Vagina (tissue), 2 donors: ENCODE results near the gene HTD2. TPM values are rescaled to one million over a fixed set of nuclear protein-coding genes. Genes with fewer than 3 reads are reported as not detected.

Experiments used
- DNase-seq, 2 donors: peaks; one replicate each; pipeline ENCODE4 v3.0.0-alpha.2; 2017; ENCODE audit errors: extremely low spot score in 2 of 2
- H3K27ac ChIP-seq: fragments of 200-600 bp; sonication (generic); one replicate; pipeline ENCODE4 v1.5.1; 2019
- H3K27me3 ChIP-seq: fragments of 200-600 bp; sonication (generic); one replicate; pipeline ENCODE4 v1.5.1; 2019
- H3K36me3 ChIP-seq, 2 donors: fragments of 200-600 bp; sonication (generic); one replicate each; pipeline ENCODE4 v1.5.1; 2017 to 2019
- H3K4me1 ChIP-seq: fragments of 200-600 bp; sonication (generic); one replicate; pipeline ENCODE4 v1.5.1; 2019
- H3K4me3 ChIP-seq, 2 donors: fragments of 200-600 bp; sonication (generic); 1 replicate in 1 of 2; 2 replicates in 1 of 2; pipeline ENCODE4 v1.5.1; 2016 to 2019
- H3K9me3 ChIP-seq: fragments of 200-600 bp; sonication (generic); one replicate; pipeline ENCODE4 v1.5.1; 2019
- CTCF ChIP-seq, 3 experiments: fragments of 450-650 bp in 2 of 3; fragments of 200-600 bp in 1 of 3; sonication (generic) in 1 of 3; IDR thresholded peaks; one replicate each; pipeline ENCODE4 v1.5.1; 2017 to 2019; ENCODE audit warnings: antibody characterized with exemption in 3 of 3, mild to moderate bottlenecking in 2 of 3, moderate library complexity in 2 of 3
- POLR2A ChIP-seq, 2 donors: fragments of 450-650 bp; IDR thresholded peaks; one replicate each; pipeline ENCODE4 v1.6.1; 2017; ENCODE audit warnings: antibody characterized with exemption in 2 of 2, mild to moderate bottlenecking in 2 of 2, moderate library complexity in 2 of 2
- POLR2AphosphoS5 ChIP-seq, 2 donors: sonication (generic); formaldehyde crosslinking; IDR thresholded peaks; one replicate each; pipeline ENCODE4 v1.9.0; 2017; ENCODE audit warnings: antibody characterized with exemption in 2 of 2, mild to moderate bottlenecking in 2 of 2, low read depth in 1 of 2; ENCODE audit not compliant: insufficient read depth in 1 of 2
- intact Hi-C: fragments of 100-400 bp; cut with DNase I; formaldehyde crosslinking; loops from one replicate; pipeline ENCODE4 v1.15.1; 2023
- total RNA-seq: library from RNA; depleted of rRNA; stranded (reverse); fragments of >200 nt; gene quantifications from one replicate; pipeline ENCODE4 v1.2.3, GENCODE V29; 2016

The HTD2 gene
- total RNA-seq, 1 donor from 2014 or later: 3.7 TPM

GRCh38 chr3:58326267-58326900 lies 20.1 kb downstream of the HTD2 start:
- no peak for TF ChIP-seq POLR2AphosphoS5 (IDR thresholded peaks at IDR 0.05; ENCODE audit: insufficient read depth in 1 of 2, low read depth in 1 of 2)
- TF ChIP-seq CTCF (IDR thresholded peaks at IDR 0.05): no peak
- no peak for TF ChIP-seq POLR2A (IDR thresholded peaks at IDR 0.05)
- no peaks in the 10 kb centered on the region for H3K9me3 ChIP-seq
- DNase-seq: no peak
- H3K4me1 ChIP-seq: peaks cover 17% of the 10 kb centered on the region
- no peaks in the 10 kb centered on the region for H3K27me3 ChIP-seq
- no peaks in the 10 kb centered on the region for H3K36me3 ChIP-seq
- intact Hi-C loops: loop anchor here (10.0 kb wide), 1 partner anchor 208 kb away; the partner anchor contains the start of gene ACOX2
- H3K4me3 ChIP-seq: no peak overlapping the region
- H3K27ac ChIP-seq: no peak overlapping the region

- H3K4me1 ChIP-seq: peaks cover 37% of the 10 kb centered on the region
- DNase-seq: no peak
- H3K27ac ChIP-seq: no peak overlapping the region
- intact Hi-C loops: loop anchor here (10.0 kb wide), 1 partner anchor 205 kb away; the partner anchor contains the start of gene ACOX2
- H3K36me3 ChIP-seq: no peaks in the 10 kb centered on the region
- no peaks in the 10 kb centered on the region for H3K9me3 ChIP-seq
- no peaks in the 10 kb centered on the region for H3K27me3 ChIP-seq
- H3K4me3 ChIP-seq: no peak overlapping the region
- TF ChIP-seq CTCF (IDR thresholded peaks at IDR 0.05) (no peak), POLR2A (IDR thresholded peaks at IDR 0.05) (no peak)
Measured at GRCh38 chr3:58329150-58329921, 23.0 kb downstream of the HTD2 start.

GRCh38 chr3:58329922-58330413 lies 23.6 kb downstream of the HTD2 start:
- Histone ChIP-seq H3K4me1 (peaks cover 41% of the 10 kb centered on the region), H3K9me3 (no peaks in the 10 kb centered on the region), H3K36me3 (no peaks in the 10 kb centered on the region), H3K27me3 (no peaks in the 10 kb centered on the region), H3K27ac (no peak overlapping the region), H3K4me3 (no peak overlapping the region)
- DNase-seq: no peak
- intact Hi-C loops: loop anchor here (10.0 kb wide), 2 partner anchors 155 to 205 kb away; partner anchors contain the start of gene ACOX2
- TF ChIP-seq POLR2A (IDR thresholded peaks at IDR 0.05) (no peak), POLR2AphosphoS5 (IDR thresholded peaks at IDR 0.05; ENCODE audit: insufficient read depth in 1 of 2, low read depth in 1 of 2) (no peak), CTCF (IDR thresholded peaks at IDR 0.05) (no peak)

- H3K36me3 ChIP-seq: no peaks in the 10 kb centered on the region
- TF ChIP-seq POLR2AphosphoS5 (IDR thresholded peaks at IDR 0.05; ENCODE audit: insufficient read depth in 1 of 2, low read depth in 1 of 2): no peak
- no peak for TF ChIP-seq CTCF (IDR thresholded peaks at IDR 0.05)
- no peak for TF ChIP-seq POLR2A (IDR thresholded peaks at IDR 0.05)
- no peaks in the 10 kb centered on the region for H3K27me3 ChIP-seq
- no peak overlapping the region for H3K4me3 ChIP-seq
- H3K4me1 ChIP-seq: peaks cover 47% of the 10 kb centered on the region
- intact Hi-C loops: loop anchor here (10.0 kb wide), 1 partner anchor 153 kb away; no protein-coding TSS in a partner anchor
- no peak for DNase-seq
- H3K27ac ChIP-seq: peak overlapping the region; percentile 84
- H3K9me3 ChIP-seq: no peaks in the 10 kb centered on the region
Measured at GRCh38 chr3:58331593-58332152, 25.4 kb downstream of the HTD2 start.
